Umbilical cord (tissue), 2 donors: ENCODE measurements around the gene PLEKHG4B. TPM values are rescaled to one million over a fixed set of nuclear protein-coding genes. Genes with fewer than 3 reads are reported as not detected.

Experiments used
- DNase-seq: peaks from one replicate; pipeline ENCODE4 v3.0.0-alpha.2; 2015; ENCODE audit warnings: low spot score
- total RNA-seq: library from RNA; depleted of rRNA; stranded (reverse); fragments of >200 nt; gene quantifications from one replicate; pipeline ENCODE4 v1.2.3, GENCODE V29; 2014; ENCODE audit warnings: low replicate concordance; ENCODE audit not compliant: insufficient read depth

Gene PLEKHG4B
- total RNA-seq, 1 donor from 2014 or later, result 3.1 TPM

DNA sequence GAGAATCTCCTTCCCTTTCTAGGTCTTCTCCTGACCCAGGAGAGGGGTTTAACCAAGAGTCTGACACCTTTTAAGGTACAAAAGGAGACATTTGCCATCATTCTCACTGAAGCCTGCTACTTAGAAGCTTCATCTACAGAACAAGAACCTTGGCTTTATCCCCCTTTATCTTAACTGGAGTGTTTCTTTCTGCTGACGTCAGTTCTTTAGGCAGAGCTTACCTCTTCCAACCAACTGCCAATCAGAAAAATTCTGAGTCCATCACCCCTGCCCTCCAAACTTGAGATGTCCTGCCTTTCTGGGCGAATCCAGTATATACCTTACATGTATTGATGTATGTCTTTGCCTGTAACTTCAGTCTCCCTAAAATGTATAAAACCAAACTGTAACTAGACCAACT is 37.2 kb downstream of the PLEKHG4B start:
- no peak for DNase-seq

DNA sequence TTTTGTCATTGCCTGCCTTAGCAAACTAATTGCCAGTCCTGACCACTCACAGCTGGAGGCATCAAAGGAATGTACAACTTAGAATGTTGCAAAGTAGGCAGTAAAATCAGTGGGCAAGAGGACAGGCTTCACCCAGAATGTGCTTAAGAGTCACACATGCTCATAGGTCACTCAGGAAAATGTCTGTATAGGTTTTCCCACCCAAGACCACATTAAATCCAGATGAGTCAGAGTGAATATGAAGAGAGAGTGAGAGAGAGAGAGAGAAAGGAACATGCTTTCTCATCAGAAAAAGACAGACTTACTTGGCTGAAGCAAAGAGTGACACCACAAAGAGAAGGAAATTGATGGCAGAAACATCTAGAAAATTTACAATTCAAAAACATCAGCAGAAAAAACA is 37.9 kb downstream of the PLEKHG4B start:
- DNase-seq, result no peak

DNA sequence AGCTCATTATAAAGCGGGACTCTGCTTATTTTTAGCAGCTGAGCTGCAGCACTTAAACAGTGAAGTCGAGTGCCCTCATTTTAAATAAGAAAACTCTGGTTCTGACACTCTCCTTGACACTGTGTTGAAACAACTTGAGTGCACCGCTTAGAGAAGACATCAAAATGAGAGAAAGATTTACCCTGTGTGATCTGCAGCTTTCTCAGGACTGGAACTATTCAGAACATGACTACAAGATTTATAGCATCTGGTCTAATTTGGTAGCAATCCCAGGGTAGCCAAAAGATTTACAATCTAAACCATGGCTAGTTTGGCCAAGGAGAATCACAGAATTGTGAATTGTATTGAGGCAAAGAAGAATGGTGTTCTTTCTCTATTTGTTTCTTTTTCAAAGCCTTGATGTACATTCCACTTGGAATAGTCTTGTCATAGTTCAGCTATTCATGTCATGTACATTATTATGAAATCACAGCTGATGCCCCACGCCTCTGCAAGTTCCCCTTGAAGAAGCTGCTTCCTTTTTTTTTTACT is 38.7 kb downstream of the PLEKHG4B start:
- no peak for DNase-seq

DNA sequence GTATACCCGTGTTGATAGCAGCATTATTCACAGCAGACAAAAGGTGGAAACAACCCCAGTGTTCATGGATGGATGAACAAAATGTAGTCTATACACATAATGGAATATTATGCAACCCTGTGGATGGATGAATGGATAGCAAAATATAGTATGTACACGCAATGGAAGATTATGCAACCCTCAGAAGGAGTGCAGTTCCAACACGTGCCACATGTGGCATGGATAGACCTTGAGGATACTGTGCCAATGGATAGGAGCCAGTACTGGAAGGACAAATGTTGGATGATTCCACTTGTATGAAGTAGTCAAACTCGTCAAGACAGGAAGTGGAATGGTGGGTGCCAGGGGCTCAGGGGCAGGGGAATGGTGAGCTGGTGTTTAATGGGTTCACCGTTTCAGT is 44.9 kb downstream of the PLEKHG4B start:
- no peak for DNase-seq

DNA sequence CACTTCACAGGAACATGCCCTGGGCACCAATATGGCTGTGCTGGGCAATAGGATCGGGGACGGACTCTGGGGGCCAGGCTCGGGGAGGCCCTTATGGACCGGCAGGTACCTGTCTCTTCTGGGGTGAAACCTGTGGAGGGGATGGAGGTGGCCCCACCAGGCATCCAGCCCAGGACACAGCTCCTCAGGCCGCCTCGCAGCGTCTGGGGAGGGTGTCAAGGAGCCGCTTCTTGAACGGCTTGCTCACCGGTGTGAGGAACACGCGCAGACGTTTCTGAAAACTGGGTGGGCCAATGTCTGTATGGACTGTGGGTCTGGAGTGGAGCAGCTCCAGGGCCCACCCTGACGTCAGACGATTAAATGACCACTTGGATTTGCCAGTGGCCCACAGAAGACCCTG is 45.8 kb downstream of the PLEKHG4B start:
- DNase-seq, result no peak

DNA sequence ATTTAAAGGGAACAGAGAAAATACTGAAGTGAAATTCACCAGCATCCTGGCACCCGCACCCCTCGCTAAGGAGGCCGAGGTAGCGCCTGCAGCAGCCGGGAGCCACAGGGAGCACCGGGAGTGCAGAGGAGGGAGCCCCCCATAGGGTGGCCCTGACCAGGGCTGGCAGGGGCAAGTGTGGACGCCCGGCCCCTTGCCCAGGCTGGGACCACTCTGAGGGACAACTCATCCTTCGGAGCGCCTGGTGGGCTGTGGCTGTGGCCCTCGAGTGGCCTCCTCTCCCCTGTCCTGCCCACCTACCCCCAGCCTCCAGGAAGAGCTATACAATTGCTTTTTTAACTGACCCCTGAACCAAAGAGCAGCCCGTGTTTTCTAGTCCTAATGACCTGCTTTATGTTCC is 47.0 kb downstream of the PLEKHG4B start:
- no peak for DNase-seq

DNA sequence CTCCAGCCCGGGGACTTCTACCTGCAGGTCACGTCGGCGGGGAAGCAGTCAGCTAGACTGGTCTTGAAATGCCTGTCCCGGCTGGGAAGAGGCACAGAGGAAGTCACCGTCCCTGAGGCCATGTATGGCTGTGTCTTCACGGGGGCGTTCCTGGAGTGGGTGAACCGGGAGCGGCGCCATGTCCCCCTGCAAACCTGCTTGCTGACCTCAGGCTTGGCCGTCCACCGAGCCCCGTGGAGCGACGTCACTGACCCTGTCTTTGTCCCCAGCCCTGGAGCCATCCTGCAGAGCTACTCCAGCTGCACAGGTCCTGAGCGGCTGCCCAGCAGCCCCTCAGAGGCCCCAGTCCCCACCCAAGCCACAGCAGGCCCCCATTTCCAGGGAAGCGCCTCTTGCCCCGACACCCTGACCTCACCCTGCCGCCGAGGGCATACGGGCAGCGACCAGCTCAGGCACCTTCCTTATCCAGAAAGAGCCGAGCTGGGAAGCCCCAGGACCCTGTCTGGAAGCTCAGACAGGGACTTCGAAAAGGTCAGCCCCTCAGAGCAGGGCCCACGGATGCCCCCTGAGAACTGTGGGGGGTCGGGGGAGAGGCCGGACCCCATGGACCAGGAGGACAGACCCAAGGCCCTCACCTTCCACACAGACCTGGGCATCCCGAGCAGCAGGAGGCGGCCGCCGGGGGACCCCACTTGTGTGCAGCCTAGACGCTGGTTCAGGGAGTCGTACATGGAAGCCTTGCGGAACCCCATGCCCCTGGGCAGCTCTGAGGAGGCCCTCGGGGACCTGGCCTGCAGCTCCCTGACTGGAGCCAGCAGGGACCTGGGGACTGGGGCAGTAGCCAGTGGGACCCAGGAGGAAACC is 47.8 kb downstream of the PLEKHG4B start:
- DNase-seq, result no peak

DNA sequence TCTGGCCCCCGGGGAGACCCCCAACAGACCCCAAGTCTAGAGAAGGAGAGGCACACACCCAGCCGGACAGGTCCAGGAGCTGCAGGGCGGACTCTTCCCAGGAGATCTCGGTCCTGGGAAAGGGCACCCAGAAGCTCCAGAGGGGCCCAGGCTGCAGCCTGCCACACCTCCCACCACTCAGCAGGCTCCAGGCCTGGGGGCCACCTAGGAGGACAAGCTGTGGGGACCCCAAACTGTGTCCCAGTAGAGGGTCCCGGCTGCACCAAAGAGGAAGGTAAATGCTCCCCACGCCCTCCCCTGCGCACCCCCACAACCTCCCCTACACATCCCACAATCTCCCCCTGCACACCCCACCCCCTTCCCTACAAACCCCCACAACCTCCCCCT is 48.5 kb downstream of the PLEKHG4B start:
- DNase-seq, result no peak

DNA sequence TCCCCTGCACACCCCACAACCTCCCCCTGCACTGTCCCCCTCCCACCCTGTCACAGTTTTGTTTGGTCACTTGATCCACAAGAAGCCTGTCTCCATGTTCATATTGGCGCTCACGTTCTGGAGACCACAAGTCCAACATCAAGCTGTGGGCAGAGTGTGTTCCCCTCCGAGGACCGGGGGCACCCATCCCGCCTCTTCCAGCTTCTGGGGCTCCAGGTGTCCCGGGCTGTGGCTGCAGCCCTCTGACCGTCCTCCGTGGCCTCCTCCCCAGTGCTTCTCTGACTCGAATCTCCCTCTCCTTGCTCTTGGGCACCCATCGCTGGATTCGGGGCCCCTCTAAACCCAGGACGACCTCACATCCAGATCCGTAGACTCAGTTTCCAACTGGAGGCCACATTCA is 49.2 kb downstream of the PLEKHG4B start:
- no peak for DNase-seq

DNA sequence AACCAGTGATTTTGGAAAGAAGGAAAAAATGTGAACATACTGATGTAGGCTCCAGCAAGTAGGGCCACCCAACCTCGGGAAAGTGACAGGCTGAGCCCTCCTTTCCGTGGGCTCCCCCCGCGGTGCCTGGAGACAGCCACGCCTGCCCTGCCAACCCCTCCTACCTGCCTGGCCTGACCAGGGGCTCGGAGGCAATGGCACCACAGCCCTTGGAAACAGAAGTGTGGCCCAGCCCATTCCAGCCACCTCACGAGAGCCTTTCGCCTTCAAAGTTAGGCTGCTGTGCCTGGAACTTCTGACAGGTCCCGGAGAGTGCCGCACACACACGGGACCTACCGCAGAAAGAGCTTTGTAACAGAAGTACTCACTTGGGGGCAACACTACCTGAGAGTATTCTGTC is 49.8 kb downstream of the PLEKHG4B start:
- DNase-seq, result no peak

DNA sequence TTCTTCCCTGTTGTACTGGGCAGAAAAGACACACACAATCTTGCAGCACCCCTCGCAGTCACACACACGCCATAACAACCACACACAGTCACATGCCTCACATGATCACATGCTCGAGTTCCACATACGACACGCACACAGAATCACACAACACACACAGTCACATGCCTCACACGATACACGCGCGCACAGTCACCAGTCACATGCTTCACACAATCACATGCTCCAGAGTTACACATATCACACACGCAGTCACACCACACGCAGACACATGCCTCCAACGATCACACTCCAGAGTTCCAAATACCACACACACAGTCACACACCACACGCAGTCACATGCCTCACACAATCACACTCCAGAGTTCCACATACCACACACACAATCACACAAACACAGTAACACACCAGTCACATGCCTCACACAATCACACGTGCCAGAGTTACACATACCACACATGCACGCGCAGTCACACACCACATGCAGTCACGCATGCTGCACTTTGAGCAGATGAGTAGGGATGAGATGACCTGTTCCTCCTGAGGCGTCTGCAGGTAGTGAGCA is 50.4 kb downstream of the PLEKHG4B start:
- DNase-seq, result no peak

DNA sequence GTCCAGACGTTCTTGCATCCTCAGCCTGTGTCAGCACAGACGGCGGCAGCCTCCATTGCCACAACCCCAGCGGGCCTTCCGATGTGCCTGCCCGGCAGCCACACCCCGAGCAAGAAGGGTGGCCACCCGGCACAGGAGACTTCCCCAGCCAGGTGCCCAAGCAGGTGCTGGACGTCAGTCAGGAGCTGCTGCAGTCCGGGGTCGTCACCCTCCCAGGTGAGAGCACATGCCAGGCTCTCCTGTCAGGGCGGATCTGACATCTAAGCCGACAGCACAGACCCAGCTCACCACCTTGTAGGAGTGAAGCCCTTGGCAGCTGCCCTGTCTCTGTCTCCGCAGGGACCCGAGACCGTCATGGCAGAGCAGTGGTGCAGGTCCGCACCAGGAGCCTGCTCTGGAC is 51.1 kb downstream of the PLEKHG4B start:
- no peak for DNase-seq

DNA sequence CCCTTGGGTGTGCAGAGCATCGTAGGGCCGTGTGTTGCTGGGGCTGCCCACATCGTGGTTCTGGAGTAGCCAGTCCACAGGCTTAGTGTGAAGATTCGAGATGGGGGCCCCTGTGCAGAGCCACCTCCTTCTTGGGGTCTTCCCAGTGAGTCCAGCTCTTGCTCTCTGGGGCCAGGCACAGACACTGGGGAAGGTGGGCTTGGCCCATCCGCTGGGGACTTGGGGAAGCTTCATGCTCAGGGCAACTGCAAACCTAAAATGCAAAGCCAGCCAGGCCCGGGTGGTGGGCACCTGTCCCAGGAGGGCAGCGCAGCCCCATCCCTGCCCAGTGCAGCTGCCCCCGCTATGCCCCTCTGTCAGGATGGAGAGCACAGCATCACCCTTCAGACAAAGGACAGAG is 53.0 kb downstream of the PLEKHG4B start:
- DNase-seq, result no peak

DNA sequence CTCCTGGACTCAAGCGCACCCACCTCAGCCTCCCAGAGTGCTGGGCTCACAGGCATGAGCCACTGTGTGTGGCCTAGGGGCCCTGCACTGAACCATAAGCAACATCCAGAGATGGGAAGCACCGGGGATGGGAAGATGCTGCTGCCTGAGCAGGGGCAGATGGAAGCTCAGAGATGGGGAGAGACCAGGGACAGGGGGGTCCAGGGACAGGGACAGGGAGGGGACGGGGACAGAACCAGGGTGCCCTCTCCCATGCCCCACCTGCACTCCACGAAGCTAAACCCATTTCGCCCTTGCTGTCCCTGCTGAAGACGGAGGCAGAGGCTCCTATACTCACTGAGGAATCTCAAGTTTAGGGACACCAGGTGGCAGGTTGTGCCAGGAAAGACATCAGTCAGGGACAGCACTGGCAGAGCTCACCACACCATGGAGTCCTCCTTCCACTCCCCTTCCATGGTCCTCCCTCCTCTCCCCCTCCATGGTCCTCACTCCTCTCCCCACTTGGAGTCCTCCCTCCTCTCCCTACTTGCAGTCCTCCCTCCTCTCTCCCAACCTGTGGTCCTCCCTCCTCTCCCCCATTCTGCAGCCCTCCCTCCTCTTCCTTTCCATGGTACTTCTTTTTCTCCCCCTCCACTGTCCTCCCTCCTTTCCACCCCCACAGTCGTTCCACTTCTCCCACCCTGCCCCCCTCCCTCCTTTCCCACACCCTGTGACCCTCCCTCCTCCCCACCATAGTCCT is 53.8 kb downstream of the PLEKHG4B start:
- DNase-seq, result no peak

DNA sequence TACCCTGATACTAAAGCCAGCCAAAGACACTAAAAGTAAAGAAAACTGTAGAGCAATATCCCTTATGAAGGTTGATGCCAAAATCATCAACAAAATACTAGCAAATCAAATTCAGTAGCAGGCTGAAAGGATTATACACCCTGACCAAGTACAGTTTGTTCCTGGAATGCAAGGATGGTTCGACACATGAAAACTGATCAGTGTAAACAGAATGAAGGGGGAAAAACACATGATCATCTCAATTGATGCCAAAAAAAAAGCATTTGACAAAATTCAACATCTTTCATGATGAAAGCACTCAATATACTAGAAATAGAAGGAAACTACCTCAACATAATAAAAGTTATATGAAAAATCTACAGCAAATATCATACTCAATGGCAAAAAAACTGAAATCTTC is 55.8 kb downstream of the PLEKHG4B start:
- DNase-seq, result no peak

DNA sequence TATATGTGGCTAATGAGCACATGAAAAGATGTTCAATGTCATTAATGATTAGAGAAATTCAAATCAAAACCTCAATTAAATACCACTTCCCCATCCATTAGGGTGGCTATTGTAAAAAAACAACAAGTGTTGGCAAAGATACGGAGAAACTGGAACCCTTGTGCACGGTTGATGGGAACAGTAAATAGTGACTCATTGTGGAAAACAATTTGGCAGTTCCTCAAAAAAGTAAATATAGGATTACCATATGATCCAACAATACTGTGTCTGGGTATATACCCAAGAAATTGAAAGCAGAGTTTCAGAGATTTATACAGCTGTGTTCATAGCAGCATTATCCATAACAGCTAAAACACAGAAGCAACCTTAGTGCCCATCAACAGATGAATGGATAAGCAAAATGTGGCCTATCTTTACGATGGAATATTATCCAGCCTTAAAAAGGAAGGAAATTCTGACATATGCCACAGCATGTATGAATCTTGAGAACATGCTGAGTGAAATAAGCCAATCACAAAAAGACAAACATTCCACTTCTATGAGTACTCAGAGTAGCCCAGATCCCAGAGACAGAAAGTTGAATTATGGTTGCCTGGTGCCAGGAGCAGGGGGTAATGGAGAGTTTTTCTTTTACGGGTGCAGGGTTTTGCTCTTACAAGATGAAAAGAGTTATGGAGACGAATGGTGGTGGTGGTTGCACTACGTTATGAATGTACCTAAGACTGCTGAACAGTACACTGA is 57.9 kb downstream of the PLEKHG4B start:
- no peak for DNase-seq

DNA sequence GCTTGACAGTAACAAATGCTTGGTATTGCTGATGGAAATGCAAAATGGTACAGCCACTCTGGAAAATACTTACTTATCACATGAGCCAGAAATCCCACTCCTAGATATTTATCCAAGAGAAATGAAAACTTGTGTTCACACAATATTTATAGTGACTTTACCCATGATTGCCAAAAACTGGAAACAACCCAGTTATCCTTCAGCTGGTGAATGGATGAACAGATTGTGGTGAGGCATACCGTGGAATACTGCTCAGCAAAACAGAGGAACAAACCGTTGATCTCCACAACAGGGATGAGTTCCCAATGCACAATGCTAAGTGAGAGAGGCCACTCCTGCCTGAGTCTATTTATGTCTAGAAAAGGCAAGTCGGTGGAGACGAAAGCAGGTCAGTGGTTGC is 58.8 kb downstream of the PLEKHG4B start:
- DNase-seq, result no peak

DNA sequence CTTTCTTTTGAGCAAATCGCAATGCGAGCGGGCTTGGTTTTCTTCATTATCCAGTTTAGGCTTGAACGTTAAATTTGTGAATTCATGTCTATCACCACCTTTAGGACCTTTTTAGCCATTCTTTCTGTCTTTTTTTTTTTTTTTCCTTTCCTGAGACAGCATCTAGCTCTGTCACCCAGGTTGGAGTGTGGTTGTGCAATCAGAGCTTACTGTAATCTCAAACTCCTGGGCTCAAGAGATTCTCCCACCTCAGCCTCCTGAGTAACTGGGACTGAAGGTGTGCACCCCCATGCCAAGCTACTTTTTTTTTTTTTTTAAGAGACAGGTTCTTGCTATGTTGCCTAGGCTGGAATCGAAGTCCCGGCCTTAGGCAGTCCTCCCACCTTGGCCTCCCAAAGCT is 60.1 kb downstream of the PLEKHG4B start:
- DNase-seq, result no peak

DNA sequence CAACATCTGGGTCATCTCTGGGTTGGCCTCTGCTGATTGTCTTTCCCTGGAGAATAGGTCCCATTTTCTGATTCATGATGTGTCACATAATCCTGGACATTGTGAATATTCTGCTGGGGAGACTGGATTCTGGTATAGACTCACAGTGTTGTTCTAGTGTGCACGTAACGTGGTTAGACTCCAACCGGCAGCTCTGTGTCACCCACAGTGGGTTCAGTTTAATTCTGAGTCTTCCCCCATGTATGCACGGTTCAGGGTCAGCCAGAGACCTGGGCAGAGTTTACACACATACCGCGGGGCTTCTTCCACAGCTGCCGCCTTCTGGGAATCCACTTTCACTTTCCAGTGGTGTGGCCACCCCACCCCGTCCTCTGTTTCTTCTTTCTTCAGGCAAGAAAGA is 61.3 kb downstream of the PLEKHG4B start:
- DNase-seq, result no peak

DNA sequence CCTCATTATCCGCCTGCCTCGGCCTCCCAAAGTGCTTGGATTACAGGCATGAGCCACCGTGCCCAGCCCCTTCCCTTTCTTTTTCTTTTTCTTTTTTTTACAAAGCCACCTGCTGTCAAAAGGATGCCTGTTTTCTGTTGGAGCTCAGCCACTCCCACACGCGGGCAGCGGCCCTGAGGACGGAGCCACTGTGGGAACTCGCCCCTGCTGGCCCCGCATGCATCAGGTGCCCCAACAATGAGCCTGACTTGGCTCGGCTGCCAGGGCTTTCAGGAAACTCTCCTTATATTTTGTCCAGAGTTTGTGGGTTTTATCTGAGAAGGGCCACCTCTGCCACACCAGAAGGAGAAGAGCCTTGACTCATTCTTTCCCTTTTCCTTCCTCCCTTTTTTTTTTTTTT is 62.3 kb downstream of the PLEKHG4B start:
- no peak for DNase-seq

DNA sequence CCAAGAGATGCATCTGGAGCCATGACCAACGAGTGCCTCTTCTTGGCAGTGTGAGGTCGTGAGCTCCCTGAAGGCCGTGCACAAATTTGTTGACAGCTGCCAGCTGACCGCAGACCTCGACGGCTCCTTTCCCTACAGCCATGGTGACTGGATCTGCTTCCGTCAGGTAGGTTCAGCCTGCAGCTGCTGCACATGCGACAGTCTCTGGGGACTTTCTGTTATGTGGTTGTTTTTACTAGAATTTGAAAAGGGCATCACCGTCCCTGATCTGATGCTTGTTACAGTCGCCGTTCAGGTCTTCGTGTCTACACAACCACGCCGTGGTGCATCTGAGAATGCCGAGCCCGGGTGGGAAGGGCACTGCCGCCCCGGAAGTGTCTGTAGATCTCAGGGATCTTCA is 62.9 kb downstream of the PLEKHG4B start:
- DNase-seq, result no peak
